HG02938 (cell line): ENCODE data around the gene SLC27A3.
A peak's percentile ranks its signal among the peaks of the same experiment; 100 is the strongest.
"Not testable (repeated sequence)": the region's sequence is repeated elsewhere in the genome, so short reads cannot be mapped to it uniquely, and the experiment has no call there.

Source experiments
- ATAC-seq: cut with Tn5 transposase; IDR thresholded peaks from one replicate; pipeline ENCODE4 v1.9.1; 2021; ENCODE audit warnings: mild to moderate bottlenecking, moderate library complexity; ENCODE audit not compliant: unreplicated experiment

Gene SLC27A3

DNA sequence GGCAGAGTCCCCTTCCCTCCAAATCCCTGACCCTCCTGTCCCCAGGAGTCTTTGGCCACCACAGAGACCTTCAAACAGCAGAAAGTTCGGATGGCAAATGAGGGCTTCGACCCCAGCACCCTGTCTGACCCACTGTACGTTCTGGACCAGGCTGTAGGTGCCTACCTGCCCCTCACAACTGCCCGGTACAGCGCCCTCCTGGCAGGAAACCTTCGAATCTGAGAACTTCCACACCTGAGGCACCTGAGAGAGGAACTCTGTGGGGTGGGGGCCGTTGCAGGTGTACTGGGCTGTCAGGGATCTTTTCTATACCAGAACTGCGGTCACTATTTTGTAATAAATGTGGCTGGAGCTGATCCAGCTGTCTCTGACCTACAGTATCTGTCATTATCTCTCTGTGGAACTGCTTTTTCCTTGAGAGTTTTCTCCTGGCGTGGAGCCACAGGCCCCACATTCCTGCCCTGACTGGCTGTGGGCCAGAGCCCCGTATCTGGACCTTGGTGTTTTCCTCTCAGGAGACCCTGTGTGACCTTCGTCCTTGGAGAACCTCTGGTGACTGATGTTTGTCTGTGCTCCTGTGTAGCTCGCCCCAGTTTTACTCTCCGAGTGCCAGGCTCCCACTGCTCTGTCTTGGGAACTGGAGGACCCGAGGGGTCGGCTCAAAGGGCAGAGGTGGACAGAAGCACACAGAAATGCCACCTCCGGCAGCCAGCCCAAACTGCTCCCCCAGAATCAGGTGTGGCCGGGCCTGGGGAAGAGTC, 4.8 kb downstream of the SLC27A3 start:
- no peak for ATAC-seq

DNA sequence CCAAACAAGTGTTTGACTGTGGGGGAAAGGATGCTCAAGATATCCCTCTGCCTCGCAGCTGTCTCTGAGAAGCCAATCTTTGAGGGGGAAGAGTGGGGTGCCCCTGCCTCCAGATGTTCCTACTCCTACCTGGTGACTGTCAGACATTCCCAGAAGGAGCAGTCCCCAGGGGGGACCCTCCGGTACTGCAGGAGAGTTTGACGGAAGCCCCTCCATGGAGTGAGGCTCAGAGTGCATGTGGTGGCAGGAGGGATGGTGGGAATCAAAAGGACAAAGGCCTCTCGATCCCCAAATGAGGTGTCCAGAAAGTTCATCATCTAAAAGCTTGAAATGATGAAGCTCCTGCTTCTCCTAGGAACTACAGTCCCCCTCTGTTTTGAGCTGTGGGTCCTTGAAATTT, 5.3 kb downstream of the SLC27A3 start:
- no peak for ATAC-seq

DNA sequence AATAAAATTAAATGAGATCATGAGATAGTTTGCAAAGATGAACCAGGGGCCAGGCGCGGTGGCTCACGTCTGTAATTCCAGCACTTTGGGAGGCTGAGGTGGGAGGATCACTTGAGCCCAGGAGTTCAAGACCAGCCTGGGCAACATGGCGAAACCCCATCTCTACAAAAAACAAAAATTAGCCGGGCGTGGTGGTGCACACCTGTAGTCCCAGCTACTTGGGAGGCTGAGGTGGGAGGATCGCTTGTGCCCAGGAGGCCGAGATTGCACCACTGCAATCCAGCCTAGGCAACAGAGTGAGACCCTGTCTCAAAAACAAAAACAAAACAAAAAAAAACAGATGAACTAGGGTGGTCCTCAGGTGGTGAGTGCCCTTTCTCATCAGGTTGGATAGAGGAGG, 7.4 kb downstream of the SLC27A3 start:
- not testable (repeated sequence) for ATAC-seq

DNA sequence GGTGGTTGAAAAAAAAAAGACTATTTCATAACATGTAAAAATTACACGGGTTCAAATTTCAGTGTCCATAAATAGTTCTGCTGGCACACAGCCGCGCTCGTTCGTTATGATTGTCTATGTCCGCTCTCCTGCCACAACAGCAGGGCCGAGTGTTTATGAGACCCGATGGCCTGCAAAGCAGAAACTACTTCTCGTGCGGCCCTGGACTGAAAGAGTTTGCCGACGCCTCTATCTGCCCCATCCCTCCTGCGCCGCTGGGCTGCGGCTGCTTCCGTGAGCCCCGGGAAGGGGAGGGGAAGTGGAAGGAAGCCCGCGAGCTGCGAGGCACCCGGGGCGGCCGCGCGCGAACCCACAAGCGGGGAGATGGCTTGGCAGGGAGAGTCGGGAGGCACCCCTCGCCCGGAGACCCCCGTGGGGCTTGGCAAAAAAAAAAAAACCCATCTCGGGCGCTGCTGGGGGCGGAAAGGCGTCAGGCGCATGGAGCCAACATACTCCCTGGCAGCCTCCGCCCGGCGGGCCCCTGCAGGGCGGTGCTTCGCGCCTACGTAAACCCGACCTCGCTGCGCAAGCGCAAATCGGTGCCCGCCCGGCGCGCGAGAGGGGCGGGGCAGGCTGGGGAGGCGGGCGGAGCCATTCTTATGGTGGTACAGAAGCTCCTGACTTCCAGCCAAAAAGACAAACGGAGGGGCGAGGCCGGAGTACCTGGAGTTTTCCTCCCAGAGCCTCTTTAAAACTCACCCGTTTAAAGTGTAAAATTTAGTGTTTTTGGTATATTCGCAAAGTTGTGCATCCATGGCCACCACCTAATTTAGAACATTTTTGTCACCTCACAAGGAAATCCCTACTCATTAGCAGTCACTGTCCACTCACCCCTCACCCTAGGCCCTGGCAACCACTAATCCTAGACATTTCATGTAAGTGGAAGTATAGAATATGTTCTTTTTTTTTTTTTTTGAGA, 8.3 kb downstream of the SLC27A3 start:
- ATAC-seq, result peak; percentile 78

DNA sequence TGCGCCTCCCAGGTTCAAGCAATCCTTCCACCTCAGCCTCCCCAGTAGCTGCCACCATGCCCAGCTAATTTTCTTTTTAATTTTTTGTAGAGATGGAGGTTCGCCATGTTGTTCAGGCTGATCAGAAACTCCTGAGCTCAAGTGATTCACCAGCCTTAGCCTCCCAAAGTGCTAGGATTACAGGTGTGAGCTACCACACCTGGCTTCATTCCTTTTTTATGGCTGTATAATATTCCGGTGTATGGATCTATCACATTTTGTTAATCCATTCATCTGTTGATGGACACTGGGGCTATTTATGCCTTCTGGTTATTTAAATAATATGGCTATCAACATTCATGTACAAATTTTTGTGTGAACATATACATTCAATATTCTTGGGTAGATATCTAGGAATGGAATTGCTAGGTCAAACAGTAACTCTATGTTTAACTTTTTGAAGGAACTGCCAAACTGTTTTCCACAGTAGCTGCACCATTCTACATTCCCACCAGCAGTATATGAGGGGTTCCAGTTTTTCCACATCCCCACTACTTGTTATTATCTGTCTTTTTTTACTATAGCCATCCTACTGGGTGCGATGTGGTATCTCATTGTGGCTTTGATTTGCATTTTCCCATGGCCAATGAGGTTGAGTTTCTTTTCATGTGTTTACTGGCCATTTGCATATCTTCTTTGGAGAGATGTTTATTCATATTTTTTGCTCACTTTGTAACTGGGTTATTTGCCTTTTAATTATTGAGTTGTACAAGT, 11.0 kb downstream of the SLC27A3 start:
- ATAC-seq, result no peak

DNA sequence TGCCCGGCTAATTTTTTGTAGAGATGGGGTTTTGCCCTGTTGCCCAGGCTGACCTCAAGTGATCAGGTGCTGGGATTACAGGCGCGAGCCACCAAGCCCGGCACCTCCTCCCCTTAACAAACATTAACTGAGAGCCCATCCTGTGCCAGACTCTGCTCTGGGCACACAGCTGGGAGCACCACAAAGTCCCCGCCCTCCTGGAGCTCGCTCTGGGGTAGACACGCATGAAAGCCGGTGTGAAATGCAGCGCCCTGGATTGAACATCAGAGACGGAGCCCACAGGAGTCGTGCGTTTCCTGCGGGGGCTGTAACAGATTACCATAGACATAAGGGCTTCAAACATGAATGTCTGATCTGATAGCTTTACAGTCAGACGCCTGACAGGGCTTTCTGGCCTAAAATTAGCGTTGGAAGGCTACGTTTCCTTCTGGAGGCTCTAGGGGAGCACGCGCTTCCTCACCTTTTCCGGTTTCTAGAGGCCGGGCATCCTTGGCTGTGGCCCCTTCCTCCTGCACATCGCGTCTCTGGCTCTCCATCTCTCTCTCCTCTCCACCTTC, 14.3 kb downstream of the SLC27A3 start:
- ATAC-seq, result no peak

DNA sequence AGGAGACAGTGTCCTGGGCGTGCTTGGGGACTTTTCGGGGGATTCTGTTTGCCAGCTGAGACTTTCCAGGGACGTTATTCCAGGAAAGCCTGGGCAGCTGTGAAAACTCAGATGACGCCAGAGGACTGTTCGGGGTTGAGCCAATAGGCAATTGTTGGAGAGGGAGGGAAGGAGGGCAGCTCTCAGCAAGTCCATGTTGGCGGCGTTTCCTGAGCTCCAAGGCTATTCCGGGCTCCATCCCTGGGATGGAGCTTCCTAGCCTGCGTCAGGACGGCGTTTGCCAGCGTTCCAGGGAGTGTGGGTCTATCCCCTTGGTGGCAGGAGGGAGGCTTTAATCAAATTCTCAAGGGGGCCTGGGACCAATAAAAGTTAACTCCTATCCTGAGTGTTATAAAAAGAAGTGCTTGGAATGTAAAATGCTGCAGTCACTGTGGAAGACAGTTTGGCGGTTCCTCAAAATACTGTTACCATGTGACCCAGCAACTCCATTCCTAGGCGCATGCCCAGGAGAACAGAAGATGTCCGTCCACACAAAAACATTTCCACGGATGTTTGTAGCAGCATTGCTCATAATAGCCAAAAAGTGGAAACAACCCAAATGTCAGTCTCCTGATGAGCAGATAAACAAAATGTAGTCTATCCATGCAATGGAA, 15.2 kb downstream of the SLC27A3 start:
- peak; percentile 14 for ATAC-seq

DNA sequence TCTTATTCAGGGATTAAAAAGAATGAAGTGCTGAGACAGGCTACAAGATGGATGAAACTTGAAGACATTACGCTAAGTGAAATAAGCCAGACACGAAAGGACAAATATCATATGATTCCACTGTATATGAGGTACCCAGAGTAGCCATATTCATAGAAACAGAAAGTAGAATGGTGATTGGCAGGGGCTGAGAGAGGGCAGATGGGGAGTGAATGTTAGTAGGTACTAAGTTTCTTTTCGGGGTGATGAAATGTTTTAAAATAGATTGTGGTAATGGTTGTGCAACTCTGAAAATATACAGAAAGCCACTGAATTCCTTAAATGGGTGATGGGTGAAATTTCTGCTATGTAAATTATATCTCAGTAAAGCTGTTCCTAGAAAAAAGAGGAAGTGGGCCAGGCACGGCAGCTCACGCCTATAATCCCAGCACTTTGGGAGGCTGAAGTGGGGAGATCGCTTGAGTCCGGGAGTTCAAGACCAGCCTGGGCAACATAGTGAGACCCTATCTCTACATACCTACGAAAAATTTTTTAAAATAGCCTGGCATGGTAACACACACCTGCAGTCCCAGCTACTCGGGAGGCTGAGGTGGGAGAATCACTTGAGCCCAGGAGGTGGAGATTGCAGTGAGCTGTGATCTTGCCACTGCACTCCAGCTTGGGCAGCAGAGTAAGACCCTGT, 15.9 kb downstream of the SLC27A3 start:
- ATAC-seq, result peak; percentile 92

DNA sequence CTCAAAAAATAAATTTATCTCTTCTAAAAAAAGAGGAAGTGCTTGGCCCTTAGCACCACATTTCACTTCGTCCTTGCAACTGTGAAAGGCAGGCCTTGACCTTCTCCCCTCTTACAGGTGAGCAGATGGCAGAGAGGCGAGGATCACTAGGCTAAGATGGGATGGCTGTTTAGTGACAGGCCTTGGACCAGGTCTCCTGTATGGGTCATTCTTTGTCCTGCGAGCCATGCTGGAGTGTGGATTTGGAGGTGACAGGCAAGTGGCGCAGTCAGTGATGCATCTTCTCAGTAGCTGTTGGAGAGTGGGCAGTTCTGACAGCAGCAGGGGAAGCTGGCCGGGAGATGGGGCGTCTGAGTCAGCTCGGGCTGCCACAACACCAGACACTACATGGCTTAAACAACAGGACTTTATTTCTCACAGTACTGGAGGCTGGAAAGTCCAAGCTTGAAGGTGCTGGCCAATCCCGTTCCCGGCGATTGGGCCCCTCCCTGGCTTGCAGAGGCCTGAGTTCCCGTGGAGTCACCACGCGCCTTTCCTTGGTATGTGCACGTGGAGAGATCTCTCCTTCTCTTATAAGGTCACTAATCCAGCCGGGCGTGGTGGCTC, 16.5 kb downstream of the SLC27A3 start:
- ATAC-seq, result no peak

DNA sequence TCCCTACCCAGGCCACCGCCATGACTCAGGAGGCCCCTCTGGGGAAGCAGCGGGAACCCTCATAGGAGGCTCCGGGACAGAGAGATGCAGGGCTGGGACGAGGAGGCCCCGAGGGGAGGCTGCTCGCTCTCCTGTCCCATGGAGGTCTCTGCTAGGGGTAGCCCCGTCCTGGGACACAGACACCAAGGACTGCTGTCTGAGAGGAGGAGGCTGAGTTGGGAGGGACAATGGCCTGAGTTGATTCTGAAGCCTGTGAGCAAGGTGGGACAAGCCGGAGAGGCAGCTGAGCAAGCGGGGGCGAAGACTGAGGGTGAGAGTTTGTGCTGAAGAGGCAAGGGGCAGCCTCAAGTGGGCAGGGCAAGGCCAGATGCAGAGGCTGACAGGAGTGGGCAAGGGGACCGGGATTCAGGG, 17.4 kb downstream of the SLC27A3 start:
- no peak for ATAC-seq

DNA sequence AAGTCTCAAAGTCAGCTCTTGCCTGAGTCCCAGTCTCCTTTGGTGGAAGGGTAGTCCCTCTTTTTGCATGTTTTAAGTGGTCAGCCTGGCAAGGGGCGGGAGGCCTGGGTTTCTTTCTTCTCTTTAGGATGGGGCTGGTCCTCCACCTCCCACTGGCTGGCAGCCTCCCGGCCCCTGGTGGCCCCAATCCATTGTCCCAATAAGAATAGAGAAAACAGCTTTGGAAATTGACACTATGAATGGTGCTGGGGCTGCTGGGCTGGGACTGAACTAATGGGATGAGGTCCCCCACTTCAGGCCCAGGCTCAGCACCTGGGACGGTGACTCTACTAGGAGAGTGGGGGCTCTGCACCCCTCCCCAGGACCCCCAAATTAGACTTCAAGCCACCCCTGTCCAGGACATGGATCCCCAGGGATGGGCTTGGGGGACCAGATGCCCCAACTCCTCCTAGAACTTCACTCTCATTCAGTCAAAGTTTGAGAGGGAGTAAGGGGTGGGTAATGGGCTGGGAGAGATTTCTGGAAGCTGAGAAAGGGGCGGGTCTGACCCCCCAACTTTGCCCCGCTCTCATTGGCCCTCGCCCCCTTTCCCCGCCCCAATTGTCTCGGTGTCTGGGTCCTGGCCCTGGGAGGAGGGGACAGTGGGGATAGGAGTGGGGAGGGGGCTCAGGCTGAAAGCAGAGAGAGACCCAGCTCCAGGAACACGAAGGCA, 18.2 kb downstream of the SLC27A3 start:
- no peak for ATAC-seq

DNA sequence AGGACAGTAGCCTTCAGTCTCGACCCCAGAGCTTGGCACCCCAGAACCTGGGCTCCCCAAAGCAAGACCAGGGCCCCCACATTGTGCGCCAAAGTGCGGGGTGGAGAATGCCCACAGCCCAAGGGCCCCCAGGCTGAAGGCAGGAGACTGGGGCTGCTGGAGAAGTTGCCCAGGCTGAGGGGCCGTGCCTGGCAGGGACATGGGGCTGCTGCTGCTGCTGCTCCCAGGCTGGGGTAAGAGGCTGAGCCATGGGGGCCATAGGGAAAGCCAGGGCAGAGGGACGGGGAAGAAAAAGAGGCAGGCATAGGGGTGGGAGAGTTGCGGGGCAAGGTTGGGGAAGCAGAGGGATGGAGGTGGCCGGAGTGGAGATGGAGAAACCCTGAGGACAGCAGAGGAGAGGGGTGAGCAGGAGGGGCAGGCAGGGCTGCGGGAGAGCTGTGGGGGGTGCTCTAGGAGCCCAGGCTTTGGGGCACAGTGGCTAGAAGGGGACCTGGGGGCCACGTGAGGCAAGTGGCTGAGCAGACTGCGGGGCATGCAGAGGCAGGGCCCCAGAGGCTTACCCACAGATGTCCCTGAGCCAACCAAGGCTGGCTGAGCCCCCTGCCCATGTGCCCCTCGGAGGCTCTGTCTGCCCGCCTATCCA, 18.9 kb downstream of the SLC27A3 start:
- no peak for ATAC-seq

DNA sequence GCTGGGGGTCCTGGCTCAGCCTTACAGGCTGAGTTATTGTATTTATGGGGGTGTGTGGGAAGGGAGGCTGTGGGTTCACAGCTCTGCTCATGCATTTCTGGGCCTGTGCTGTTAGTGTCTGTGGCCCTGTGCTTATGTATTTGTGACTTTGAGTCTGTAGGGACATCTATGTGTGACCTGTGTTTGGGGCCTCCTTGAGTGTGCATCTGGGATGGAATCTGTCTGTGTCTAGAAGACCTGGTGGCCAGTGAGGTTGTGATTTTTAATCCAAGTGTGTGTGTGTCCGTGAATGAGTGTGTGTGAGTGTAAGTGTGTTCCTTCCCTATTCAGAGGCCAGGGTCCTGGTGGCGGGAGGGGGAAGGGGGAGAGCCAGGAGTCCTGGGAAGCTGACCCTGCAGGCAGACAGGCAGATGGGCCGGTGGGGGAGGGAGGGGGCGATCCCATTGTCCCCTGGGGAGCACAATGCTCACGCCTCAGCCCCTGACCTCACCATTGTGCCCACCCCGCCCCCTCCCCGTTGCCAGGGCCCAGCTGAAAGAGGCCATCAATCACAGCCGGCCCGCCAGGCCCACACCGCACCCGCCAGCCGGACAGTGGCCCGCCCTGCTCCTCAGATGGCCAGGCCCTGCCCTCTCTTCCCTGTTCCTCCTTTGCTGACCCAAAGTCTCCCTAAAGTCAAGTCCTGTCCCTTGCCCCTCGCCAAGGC, 19.6 kb downstream of the SLC27A3 start:
- ATAC-seq, result no peak

DNA sequence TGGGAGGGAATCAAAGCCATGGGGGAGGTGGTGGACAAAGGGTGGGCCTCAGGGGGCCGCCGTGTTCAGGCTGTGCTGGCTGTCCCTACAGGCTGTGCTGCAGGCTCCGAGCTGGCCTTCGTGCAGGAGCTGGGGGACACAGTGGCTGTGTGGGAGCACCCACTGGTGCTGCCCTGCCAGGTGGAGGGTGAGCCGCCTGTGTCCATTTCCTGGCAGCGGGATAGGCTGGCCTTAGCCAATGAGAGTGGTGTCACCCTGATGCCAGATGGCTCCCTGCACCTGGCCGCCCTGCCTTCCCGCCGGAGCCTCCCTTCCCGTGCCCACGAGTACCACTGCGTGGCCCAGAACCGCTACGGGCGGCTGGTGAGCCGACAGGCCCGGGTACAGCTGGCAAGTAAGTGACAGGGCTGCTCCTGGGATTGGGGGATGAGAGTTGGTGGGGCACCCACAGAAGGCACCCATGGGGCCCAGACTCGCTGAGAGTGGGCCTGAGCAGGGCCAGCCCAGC, 20.2 kb downstream of the SLC27A3 start:
- no peak for ATAC-seq

DNA sequence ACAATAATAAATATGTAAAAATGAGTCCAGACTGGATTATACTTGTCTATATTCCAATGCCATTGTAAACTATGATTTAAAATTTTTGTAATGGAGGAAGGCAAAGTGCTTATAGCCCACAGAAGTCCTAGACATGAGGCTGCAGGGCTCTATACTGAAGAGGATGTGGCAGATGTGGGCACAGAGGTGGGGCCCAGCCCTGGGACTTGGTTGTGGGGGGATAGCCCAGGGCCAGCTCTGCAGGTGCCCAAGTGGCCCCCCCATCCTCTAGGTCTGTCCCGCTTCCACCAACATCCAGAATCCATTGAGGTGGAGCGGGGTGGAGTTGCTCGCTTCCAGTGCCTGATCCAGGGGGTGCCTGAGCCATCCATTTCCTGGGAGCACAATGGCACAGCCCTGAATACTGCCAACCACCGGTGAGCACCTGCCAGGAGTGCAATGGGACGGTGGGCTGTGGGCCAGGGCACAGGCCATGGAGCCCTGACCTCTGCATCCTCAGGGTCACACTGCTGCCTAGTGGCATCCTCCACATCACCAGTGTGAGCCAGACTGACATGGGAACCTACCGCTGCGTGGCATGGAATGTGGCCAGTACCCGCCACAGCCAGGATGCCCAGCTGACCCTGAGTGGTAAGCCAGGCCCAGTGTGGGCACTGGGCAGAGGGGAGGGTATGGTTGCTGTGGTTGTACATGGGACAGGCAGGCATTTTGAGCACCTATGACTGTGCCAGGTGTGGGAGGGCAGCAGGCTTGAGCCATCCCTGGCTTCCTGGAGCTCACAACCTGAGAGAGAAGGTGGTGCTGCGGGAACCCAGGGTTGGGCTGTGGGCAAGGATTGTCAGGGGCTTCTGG, 21.0 kb downstream of the SLC27A3 start:
- ATAC-seq, result no peak

DNA sequence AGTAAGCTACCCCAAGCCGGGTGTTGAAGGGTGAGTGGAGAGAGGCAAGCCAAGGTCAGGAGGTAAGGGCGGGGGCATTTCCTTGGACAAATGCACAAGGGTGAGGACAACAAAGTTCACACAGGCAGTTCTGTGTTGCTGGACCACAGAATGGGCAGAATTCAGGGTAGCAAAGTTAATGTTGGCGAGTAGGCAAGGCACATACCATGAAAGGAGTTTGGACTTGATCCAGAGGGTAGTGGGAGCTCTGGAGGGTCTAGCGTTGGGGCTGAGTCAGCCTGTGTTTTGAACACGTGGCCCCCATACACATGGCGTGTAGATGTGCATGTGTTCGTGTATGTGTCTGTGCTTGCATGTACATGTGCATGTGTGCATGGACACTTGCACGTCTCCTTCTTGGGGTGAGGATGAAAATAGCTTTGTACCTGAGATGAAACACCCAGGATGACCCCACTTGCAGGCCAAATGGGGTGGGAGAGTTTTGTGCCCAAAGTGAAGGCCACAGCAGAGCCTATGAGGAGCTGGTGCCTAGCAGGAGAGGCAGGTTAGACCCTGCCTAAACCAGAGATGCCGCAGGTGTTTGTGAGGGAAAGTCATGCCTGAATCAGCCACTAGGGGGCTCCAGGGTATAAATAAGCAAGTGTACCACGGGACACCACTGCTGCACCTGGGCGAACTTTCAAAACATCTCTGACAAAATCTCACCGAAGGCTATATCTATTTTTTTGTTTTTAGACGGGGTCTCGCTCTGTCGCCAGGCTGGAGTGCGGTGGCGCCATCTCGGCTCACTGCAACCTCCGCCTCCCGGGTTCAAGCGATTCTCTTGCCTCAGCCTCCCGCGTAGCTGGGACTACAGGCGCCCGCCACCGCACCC, 21.8 kb downstream of the SLC27A3 start:
- ATAC-seq, result no peak
